HL-60/S4 treated with retinoic acid at 250 ng/mL for 4 days and 3 days (cell line): ENCODE measurements around the gene YARS1.

Source experiments
- in situ Hi-C: fragments of 300-500 bp; cut with MboI; formaldehyde crosslinking; loops from 2 replicates; pipeline ENCODE4 v1.7.0; 2022; ENCODE audit warnings: low sequenced_read_pairs

Gene YARS1

DNA sequence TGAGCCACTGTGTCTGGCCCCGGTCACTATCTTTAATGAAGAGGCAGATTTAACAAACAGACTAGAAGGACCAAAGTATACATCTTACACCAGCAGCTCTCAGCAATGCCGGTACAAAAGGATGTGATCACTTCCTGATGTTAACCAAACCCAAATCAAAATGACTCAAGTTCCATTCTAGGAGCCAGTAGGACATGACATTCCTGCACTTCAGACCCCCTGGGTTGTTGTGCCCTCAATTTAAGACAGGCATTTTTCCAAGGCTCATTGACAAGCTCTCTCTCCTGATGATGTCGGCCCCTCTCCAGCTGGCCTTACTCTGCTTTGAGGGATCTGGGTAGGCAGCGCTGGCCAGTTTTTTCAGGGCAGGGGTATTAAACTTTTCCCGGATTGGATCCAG is 35.1 kb downstream of the YARS1 start:
- in situ Hi-C loops = no loop called here

DNA sequence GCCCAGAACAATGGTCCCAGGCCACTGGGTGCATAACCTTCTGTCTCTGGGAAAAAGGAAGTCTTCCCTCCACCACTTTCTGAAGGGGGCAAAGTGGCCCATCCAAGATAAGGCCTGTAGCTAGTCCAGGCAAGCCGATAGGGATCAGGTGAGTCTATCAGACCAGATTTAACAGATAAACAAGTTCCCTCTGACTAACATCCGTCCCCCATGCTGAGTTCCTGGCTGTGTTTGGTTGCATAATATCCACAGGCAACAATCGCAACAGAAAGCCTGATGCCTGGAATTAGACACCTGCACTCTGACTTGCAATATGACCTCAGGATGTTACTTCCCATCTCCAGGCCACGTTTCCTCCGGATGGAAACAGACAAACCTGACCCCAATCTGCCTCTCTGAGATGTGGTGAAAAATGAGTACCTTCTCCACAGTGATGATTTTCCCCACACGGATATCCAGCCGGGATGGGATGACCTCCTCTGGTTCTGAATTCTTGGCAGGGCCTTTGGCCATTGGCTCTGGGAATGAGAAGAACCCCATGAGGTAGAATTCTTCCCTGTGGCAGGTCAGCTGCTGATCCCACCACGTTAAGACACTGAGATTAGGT is 36.4 kb downstream of the YARS1 start:
- in situ Hi-C loops = no loop called here

DNA sequence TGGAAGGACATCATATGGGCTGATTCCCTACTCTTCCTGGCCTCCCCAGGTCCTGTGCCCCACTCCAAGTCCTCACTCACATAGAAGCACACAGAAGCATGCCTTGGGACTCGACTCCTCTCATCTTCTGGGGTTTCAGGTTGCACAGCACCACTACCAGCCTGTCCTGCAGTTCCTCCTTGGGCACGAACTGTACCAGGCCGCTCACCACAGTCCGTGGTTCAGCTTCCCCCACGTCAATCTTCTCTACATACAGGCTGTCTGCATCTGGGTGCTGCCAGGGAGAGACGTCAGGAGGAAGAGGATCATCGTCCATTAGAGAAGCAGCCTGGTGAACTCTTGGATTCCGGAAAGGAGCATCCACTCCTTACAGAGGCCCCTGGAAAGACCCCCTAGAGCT is 37.2 kb downstream of the YARS1 start:
- in situ Hi-C loops = no loop called here

DNA sequence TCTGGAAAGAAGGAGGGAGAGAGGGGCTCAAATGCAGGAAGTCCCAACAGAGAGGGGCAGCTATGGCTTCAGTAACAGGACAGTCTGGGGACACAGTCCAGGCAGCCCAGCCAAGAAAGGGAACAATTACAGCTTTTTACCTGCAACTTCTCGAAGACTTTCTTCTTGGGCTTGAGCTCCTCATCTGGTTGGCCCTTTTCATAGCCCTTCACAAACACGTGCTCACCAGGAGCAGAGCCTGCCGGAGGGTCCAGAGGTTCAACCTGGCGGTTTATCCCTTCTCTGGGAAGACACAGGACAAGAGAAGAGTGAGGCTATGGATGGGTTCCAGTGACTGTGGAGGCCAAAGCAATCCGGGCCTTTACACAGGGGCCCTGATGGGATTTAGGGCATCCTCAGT is 37.9 kb downstream of the YARS1 start:
- in situ Hi-C loops = no loop called here

DNA sequence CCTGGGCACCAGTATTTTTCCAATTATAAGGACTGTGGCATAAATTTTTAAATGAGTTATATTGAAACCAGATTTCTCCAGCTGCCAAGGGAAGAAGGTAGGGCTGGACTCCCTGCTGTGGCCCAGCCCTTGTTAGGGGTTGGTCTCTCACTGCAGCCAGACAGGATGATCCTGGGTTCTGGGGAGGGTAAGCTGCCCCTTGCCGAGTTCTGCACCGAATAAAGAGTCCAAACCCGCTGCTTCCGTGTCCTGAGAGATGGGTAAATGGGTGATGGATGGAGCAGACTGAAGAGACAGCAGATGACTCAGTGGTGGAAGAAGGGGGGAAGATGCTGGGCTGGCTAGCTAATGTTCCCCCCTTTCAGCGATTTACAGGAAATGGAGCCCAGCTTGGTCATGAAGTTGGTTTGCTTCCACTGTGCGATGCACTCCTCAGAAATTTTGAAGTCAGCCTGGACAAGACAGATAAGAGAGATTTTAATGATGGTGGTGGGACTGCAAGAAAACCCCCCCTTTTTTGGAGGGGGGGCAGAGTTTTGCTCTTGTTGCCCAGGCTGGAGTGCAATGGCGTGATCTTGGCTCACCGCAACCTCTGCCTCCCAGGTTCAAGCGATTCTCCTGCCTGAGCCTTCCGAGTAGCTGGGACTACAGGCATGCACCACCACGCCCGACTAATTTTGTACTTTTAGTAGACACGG is 41.4 kb downstream of the YARS1 start:
- in situ Hi-C loops = no loop called here

DNA sequence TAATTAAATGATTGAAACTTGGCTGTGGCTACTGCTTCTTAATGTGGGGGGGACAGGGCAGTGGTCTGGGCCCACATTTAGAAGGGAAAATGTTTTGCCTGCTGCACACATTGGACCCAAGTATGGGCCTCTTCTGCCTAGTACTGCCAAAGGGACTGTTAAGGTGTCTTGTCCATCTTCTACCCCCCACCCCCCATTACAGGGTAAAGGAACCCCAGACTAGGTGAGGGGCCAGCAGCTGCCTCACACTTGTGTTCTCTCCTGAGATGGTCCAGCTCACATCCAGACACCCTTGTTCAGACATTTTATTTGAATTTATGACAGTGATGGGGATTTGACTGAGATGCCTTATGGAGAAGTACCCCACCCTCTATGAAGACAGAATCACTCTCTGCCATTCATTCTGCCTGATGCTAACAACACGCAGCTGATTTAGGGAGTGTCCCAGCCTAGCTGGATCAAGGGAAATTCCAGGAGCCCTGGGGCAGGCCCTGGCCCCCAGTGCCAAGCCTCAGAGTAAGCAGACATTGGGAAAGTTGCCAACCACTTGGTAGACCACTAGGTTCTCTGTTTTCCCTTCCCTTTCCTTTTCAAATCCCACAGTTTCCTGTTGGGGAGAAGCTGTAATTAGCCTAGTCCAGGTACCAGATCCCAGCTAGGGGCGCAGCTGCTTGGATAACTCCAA is 42.1 kb downstream of the YARS1 start:
- in situ Hi-C loops = no loop called here

DNA sequence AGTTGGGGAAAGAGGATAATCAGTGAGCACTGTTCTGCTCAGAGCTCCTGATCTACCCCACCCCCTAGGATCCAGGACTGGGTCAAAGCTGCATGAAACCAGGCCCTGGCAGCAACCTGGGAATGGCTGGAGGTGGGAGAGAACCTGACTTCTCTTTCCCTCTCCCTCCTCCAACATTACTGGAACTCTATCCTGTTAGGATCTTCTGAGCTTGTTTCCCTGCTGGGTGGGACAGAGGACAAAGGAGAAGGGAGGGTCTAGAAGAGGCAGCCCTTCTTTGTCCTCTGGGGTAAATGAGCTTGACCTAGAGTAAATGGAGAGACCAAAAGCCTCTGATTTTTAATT is 42.7 kb downstream of the YARS1 start:
- in situ Hi-C loops = no loop called here

DNA sequence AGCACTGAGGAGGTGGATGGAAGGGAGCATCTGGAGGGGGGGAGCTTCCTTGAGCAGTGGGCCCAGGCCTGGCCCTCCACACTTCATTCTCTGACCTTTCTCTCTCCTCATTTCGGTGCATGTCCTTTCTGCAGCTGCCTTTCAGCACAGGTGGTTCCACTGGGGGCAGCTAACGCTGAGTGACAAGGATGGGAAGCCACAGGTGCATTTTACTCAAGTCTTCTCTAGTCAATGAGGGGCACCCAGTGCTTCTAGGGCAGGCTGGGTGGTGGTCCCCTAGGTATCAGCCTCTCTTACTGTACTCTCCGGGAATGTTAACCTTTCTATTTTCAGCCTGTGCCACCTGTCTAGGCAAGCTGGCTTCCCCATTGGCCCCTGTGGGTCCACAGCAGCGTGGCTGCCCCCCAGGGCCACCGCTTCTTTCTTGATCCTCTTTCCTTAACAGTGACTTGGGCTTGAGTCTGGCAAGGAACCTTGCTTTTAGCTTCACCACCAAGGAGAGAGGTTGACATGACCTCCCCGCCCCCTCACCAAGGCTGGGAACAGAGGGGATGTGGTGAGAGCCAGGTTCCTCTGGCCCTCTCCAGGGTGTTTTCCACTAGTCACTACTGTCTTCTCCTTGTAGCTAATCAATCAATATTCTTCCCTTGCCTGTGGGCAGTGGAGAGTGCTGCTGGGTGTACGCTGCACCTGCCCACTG is 43.2 kb downstream of the YARS1 start:
- in situ Hi-C loops = no loop called here

DNA sequence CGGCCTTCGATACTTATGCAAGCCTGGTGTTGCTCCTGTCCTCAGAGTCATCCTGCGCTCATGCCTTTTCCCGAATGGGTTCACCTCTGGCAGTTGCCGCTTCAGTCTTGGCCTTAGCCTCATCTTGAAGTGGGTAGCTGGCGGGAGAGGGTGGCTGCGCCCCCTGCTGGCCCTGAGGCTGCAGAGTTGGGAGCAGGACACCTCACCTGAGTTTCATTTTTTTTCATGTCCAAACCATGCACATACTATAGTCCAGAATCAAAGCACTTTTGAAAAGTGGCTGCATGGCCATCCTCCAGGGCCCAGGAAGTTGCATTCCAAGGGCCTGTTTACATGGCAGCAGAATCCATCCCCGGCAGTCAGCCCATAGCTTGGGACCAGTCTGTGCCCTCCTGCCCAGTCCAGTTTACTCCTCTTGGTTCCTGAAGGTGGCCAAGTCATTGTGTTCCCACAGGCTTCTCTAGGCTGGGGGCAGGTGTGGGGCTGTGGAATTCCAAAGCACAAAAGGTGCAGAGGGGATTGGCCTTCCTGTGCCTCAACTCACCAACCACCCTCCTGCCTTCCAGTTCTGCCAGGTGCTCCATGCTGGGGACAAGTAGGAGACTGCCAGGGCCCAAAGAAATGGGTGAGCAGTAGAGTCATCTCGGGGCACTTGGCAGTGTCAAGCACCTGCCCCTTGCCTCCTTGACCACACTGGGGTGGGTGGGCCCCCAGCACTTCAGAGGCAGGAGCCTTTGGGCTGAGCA is 44.0 kb downstream of the YARS1 start:
- in situ Hi-C loops = no loop called here

DNA sequence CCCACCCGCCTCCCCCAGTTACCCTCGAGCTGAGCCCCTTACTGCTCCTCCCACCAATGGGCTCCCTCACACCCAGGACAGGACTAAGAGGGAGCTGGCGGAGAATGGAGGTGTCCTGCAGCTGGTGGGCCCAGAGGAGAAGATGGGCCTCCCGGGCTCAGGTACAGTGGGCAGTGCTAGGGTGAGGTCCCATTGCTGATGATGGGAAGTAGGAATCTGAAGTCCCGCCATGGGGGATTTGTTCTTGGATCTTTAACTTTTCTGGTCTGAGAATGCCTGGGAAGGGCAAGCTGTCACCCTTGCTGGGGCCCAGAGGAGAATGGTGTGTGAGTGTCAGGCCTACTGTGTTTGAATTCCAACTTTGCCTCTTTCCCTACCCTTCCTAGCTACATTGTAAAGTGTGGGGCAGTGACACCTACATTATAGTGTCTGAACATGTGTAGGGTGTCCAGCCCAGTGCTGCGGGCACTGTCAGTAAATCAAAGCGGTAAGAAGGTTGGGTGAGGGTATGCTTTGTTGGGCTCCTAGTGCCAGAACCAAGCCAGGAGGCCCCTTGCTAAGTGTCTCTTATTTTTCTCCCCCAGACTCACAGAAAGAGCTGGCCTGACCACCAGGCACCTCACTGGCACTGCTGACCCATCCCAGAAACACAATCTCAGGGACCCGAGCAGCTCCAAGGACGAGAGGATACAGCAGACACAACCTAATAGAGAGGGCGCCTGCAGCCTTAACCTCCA is 44.7 kb downstream of the YARS1 start:
- in situ Hi-C loops = no loop called here

DNA sequence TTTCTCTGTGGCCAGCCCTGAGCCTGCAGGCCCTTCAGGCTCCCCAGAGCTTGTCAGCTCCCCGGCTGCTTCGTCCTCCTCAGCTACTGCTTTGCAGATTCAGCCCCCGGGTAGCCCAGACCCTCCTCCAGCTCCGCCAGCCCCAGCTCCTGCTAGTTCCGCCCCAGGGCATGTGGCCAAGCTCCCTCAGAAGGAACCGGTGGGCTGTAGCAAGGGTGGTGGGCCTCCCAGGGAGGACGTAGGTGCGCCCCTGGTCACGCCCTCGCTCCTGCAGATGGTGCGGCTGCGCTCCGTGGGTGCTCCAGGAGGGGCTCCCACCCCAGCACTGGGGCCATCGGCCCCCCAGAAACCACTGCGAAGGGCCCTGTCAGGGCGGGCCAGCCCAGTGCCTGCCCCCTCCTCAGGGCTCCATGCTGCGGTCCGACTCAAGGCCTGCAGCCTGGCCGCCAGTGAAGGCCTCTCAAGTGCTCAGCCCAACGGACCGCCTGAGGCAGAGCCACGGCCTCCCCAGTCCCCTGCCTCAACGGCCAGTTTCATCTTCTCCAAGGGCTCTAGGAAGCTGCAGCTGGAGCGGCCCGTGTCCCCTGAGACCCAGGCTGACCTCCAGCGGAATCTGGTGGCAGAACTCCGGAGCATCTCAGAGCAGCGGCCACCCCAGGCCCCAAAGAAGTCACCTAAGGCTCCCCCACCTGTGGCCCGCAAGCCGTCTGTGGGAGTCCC is 45.4 kb downstream of the YARS1 start:
- in situ Hi-C loops = no loop called here

DNA sequence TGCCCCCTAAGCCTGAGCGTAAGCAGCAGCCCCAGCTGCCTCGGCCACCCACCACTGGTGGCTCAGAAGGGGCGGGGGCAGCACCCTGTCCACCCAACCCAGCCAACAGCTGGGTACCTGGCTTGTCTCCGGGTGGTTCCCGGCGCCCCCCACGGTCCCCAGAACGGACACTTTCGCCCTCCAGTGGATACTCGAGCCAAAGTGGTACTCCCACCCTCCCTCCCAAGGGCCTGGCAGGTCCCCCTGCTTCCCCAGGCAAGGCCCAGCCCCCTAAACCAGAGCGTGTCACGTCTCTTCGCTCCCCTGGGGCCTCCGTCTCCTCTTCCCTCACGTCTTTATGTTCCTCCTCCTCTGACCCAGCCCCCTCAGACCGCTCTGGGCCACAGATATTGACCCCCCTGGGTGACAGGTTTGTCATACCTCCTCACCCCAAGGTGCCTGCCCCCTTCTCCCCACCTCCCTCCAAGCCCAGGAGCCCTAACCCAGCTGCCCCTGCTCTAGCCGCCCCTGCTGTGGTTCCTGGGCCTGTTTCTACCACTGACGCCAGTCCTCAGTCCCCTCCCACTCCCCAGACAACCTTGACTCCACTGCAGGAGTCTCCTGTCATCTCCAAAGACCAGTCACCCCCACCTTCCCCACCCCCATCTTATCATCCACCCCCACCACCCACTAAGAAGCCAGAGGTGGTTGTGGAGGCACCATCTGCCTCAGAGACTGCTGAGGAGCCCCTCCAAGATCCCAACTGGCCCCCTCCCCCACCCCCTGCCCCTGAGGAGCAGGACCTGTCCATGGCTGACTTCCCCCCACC is 46.2 kb downstream of the YARS1 start:
- in situ Hi-C loops = no loop called here

DNA sequence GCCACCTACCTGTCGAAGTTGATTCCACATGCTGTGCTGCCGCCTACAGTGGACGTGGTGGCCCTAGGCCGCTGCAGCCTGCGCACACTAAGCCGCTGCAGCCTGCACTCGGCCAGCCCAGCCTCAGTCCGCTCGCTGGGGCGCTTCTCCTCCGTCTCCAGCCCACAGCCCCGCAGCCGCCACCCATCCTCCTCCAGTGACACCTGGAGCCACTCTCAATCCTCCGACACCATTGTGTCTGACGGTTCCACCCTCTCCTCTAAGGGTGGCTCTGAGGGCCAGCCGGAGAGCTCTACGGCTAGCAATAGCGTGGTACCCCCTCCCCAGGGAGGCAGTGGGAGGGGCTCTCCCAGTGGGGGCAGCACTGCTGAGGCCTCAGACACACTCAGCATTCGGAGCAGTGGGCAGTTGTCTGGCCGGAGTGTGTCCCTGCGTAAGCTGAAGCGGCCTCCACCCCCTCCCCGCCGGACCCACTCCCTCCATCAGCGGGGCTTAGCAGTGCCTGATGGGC is 46.9 kb downstream of the YARS1 start:
- in situ Hi-C loops = no loop called here

DNA sequence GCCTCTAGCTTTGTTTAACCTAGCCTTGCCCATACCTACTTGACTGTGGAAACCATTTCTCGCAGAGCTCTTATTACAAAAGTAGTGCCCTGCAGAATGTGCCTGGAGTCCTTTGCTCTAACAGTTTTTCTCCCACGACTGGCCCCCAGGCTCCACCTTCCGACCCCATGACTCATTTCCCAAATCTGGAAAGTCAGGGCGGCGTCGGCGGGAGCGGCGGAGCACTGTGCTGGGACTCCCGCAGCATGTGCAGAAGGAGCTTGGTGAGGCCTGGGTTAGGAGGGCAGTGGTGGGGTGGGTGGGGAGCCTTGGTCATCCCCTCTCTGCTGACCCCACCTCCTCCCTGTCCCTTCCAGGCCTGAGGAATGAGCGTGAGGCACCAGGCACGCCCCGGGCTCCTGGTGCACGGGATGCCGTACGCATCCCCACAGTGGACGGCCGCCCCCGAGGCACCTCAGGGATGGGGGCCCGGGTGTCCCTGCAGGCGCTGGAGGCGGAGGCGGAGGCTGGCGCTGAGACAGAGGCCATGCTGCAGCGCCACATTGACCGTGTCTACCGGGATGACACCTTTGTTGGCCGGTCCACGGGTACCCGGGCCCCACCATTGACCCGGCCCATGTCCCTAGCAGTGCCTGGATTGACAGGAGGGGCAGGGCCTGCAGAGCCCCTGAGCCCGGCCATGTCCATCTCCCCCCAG is 47.5 kb downstream of the YARS1 start:
- in situ Hi-C loops = no loop called here

DNA sequence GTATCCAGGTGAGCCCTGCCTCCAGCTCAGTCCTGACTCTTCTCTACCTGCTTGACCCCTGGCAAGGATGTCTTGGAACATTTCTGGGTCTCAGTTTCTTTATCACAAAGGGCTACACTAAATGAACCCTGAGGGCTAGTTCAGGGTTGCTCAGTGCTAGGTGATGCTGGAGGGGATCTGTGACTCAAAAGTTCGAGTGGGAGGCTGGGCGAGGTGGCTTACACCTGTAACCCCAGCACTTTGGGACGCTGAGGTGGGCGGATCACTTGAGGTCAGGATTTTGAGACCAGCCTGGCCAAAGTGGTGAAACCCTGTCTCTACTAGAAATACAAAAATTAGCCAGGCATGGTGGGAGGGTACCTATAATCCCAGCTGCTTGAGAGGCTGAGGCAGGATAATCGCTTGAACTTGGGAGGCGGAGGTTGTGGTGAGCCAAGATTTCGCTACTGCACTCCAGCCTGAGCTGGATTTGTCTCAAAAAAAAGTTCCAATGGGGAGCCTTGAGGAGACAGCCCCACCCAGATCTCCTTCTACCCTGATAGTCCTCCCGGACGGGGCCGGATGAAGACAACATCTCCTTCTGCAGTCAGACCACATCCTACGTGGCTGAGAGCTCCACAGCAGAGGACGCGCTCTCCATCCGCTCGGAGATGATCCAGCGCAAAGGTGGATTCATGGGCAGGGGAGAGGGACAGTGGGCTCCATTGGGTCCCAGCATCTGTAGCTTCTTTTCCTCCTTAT is 48.9 kb downstream of the YARS1 start:
- in situ Hi-C loops = no loop called here

DNA sequence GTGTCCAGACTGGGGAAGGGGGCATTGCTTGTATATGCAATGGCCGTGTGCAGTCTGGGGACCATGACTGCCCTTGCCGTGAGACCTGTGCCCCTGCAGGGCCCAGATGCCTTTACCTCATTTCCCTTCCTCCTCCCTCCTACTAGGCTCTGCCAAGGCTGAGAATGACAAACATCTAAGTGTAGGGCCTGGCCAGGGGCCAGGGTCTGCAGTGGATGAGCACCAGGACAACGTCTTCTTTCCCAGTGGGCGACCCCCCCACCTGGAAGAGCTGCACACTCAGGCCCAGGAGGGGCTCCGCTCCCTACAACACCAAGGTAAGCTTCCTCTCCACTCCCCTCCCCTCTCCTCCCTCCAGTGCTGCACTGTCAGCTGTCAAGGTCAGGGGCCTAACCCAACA is 49.5 kb downstream of the YARS1 start:
- in situ Hi-C loops = no loop called here

DNA sequence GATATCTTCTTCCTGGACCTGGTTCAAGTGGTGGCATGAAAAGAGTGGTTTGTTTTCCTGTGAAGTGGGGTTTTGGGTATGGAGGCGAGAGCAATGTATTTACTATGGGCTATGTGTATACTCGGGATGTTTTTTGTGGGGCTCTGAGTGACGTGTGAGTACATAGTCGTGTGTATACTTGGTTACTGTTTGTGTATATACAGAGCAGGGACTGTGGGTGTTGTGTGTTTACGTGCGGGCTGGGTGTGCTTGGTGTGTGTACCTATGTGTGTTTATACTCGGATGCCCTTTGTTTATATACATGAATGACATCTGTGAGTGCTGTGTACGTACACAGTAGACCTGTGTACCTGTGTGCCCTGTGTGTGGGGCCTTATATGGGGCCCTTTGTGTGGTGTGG is 50.0 kb downstream of the YARS1 start:
- in situ Hi-C loops = no loop called here
